KBM-7 (cell line): Measurements from ENCODE around the gene GPAM.

Source experiments
- DNase-seq: peaks from one replicate; pipeline ENCODE4 v3.0.0-alpha.2; 2015
- in situ Hi-C: fragments of 300-500 bp; cut with MboI; formaldehyde crosslinking; loops from 2 replicates; pipeline ENCODE4 v1.14.3; 2020; ENCODE audit warnings: low sequenced_read_pairs, low pct_unique_long_range_greater_than_20kb, mixed read lengths

The GPAM gene

DNA sequence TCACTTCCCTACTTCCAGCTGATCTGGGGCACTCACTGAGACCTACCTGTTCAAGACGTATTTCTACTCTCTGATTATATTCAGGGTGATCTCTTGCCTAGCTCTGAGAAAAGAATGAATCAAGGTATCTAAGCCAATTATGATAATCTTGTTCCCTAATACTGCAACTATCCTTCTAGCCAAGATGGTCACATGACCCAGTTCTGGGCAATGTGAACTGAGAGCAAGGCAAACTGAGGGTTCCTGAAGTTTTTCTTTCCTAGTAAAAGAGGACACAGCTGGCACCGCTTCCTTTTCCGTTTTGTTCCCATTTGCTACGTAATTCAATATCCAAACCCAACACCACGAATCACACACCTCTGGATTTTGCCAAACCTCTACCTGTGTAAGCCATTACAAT is 5.9 kb upstream of the GPAM start:
- in situ Hi-C loops, result no loop called here
- no peak for DNase-seq

GRCh38 chr10:112187527-112187926 is 4.0 kb upstream of the GPAM start:
- in situ Hi-C loops, result no loop called here
- no peak for DNase-seq

DNA sequence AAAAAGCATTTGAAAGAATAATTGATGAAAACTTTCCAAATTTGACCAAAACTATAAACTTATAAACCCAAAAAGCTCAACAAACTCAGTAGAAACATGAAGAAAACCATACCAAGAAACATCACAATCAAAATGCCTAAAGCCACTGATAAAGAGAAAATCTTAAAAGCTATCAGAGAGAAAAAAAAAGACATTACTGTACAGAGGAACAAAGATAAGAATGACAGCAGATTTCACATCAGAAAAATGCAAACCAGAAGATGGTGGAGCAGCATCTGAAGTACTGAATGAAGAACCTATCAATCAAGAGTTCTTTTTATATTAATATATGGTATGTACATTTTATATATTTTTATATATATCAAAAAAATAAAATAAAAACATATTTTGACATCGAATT is 2.4 kb upstream of the GPAM start:
- DNase-seq, result no peak
- in situ Hi-C loops, result no loop called here

DNA sequence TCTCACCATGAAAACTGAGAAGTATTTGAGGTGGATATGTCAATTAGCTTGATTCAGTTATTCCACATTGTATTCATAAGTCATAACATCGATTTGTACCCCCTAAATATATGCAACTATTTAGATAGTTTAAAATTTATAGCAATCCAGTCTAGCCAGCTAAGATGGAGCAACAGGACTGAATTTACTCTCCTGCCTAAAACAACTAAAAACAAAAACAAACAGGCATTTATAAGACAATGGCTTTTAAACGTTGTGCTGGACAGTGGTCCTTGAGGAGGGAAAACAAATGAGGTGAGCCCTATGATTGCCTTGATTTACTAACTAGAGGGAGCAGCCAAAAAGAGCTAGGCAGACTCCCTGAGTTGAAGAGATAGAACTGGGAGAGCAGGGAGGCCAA is 814 bp upstream of the GPAM start:
- DNase-seq, result no peak
- in situ Hi-C loops, result no loop called here

- no peak for DNase-seq
- in situ Hi-C loops, result no loop called here
Observed at GRCh38 chr10:112184052-112184371, 447 bp upstream of the GPAM start.

DNA sequence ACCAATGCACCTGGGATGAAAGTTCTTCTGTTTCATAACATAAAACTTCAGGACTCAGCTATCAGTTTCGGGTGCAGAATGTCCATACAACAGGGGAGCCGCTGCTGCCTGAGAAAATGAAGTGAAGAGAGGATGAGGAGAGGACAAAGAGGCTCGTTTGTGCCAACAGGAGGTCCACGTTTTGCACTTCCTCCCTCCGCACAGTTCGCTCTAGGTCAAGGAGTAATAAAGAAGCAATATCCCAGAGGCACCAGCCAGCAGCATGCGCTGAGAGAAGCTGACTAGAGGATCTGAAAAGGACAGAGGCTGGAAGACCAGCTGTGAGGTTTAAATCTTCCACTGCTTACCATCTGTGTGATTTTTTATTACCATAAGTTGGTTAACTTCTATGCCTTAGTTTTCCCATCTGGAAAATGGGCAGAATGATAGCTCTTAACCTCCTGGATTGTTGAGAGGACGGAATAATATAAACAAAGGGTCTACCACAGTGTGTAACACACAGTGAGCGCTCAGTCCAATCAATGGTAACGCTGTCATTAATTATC is 709 bp downstream of the GPAM start:
- DNase-seq, result peak; percentile 5
- in situ Hi-C loops, result no loop called here

GRCh38 chr10:112177247-112177646 is 6.3 kb downstream of the GPAM start:
- DNase-seq, result no peak
- in situ Hi-C loops, result no loop called here

DNA sequence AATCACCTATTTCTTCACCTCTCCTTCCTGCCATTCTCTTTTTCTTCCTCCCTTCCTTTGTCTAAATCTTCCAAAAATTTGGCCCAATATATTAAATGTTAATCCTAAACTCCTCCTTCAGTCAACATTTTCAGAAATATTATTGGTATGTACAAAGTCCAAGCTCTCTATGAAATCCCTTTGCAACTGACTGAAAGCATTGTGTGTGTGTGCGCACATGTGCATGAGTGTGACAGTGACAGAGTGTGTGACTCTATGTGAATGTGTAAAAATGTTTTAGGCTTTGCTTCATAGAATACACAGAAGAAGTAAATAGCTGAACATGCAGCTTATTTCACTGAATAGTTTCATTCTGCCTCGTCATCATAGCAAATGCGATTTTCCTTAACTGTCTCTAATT is 7.0 kb downstream of the GPAM start:
- in situ Hi-C loops, result no loop called here
- no peak for DNase-seq

GRCh38 chr10:112175409-112175808 is 8.2 kb downstream of the GPAM start:
- in situ Hi-C loops, result no loop called here
- DNase-seq, result no peak

DNA sequence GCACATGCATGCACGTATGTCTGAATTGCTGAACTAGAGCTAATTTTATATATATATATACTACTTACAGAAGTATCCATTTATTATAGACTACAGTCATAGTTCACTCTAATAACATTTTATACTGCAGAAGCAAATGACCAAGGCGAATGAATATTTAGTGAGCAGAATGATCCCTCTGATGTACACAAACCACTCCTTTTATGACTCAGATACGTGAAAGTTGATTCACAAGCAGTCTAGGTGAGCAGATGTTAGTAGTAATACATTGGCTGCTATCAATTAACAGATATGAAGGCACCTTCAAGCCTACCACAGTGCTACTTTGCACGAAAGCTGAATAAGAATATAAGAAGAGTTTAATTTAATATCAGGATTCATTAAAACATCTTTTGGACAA is 10.4 kb downstream of the GPAM start:
- in situ Hi-C loops, result no loop called here
- DNase-seq, result no peak

- in situ Hi-C loops, result no loop called here
Observed at GRCh38 chr10:112168733-112169132, 14.8 kb downstream of the GPAM start.

DNA sequence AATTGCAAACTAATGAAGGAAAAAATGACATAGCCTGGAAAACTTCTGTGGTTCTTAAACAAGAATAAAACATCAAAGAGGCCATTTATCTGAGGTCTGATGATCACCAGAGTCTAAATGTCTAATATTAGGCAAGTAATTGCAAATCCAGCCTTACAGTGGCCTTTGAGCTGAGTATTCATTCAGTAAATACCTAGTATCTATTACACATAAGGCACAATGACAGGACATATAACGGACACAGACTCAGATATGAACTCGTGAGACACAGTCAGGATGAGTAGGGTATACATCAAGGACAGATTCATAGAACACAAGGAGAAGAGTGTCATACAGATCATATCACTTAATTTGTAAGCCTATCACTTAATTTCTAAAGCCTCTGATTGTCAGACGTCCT is 16.8 kb downstream of the GPAM start:
- in situ Hi-C loops, result no loop called here
- no peak for DNase-seq

More at GRCh38 chr10:112168733-112169132, 14.8 kb downstream of the GPAM start:
- DNase-seq, result no peak

DNA sequence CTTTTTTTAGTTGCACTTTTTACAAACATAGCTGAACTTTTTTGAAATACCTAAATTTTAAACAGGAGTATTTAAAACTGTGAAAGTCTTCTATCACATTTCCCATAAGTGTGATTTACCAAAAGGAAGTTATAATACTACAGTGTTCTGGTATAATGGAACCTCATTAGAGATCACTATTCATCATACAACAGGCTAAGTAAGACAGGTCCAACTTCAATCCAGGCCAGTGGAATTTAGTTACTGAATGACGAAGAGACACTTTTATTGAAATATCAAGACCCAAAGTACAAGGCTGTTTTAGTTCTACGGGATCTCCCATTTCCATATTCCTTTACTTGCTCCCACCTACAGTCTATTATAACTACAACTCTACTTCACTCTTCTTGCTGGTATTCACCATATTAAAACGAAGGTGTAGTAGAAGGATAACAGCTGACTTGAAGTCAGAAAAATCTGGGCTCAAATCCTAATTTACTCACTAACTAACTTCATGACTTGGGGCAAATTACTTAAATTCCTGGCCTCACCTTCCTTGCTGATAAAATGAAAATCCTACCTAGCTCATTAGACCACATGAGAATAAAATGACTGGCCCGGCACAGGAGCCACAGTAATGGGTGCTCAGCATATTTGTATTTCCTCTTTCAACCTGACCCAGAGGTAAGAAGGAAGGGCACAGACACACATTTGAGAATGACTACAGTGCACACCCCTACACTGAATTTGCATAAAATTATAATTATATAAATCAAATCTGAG is 21.6 kb downstream of the GPAM start:
- no peak for DNase-seq
- in situ Hi-C loops, result no loop called here

DNA sequence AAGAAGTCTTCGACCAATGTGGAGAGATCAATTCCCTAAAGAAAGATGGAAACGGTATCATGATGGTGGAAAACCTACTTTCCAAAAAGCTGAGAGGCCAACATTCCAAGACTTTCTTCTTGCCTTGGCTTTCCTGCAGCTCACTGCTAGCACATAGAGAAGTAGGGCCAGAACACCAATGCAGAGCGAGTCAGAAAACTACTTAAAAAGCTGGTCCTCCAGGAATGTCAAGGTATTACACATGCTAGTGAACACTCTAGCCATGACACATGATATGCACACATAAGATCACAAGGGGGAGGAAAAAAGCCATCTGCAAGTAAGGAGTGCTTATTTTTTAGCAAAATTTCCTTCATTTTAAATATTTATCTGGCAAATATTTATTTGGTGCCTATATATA is 22.7 kb downstream of the GPAM start:
- DNase-seq, result no peak
- in situ Hi-C loops, result no loop called here

DNA sequence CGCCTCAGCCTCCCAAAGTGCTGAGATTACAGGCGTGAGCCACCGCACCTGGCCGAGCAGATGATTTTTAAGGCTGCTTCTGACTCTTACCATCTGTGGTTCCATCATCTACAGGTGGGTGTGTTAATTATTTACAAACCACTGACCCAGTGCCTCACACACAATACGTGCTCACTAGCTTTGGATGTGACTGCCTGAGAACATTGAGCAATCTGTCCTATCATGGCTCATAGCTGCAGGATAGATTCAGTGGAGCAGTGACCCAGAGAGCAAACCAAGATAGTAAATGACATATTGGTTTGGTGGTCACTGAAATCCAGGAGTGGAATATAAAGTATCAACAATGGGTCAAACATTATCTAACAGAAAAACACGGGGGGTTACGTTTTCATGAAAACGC is 24.1 kb downstream of the GPAM start:
- in situ Hi-C loops, result no loop called here
- no peak for DNase-seq

DNA sequence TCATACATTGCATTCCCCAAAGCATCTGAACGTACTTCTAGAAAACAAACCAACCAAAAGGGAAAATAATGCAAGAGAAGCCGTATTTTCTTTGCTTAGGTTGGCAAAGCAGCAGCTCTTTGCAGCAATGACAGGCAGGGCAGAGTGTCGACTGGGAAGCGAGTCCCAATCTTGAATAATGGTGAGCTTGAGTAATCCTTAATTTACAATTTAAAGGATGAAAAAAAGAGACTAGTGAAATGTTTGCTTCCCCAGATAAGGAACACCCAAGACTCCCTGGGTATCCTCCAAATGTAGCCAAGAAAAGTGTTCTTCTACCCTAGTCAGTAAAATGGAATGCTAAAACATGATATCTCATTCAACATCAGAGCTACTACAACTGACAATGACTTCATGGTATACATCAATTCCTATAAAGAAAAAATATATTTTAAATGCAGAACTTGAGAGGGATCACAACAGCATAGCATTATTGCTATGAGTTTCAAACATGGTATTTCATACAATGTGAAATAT is 32.0 kb downstream of the GPAM start:
- in situ Hi-C loops, result no loop called here
- DNase-seq, result no peak

- in situ Hi-C loops, result no loop called here
- DNase-seq, result no peak
Observed at GRCh38 chr10:112148331-112148730, 35.2 kb downstream of the GPAM start.

GRCh38 chr10:112146799-112147198 is 36.8 kb downstream of the GPAM start:
- in situ Hi-C loops, result no loop called here
- no peak for DNase-seq

DNA sequence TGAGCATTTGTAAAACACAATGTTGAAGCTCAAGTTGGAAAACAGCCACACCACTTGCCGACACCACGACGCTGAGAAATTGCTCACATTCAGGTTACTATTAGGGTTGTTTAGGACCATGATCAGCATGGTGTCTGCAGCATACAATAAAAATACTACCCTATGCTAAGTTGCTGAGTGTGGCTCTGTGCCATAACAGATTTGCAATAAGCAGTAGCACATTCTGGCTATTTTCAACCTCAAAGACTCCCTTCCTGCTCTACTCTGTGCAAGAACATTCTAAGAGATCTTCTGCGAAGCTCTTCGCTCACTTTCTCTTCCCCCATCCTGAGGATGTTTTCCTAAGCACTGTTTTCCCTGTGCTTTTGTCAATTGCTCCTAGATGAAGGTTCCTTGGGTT is 38.3 kb downstream of the GPAM start:
- DNase-seq, result no peak

DNA sequence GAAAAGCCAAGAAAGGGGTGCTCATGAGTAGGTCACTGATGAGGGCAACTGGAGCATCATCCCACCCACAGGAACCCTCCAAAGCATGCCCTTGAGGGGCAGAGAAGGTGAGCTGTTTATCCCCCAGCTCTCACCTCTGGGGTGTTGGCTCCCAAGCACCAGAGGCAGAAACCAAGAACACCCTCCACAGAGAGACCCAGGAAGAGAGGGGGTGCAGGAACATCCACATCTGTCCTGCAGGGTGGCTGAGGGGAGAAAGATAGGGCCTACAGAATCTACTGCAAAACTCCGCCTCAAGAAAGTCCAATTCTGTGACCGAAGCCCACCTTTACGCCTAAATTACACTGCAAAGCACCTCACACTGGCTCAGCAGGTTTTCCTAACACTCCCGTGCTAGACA is 40.1 kb downstream of the GPAM start:
- no peak for DNase-seq
- in situ Hi-C loops, result no loop called here

More for the DNA sequence above, 38.3 kb downstream of the GPAM start:
- in situ Hi-C loops, result no loop called here

- no peak for DNase-seq
- in situ Hi-C loops, result no loop called here
Observed at GRCh38 chr10:112141292-112141691, 42.3 kb downstream of the GPAM start.
